ENCODE measurements around the gene SH3D19.

Gene SH3D19

DNA sequence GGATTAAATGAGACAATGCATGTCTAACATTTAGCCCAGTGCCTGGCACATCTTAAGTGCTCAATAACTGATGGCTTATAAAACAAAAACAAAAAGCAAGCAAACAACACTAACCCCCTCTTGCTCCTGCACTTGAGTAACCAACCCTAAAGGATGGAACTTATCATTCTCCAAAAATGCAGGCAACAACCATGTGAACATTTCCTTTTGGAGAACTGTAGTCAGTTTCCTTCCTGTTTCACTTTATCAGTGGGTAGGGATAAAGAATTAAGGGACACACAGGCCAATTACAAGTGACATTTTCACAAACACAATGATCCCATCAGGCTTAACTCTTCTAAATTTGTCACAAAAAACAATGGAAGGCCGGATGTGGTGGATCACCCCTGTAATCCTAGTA lies 195.6 kb downstream of the SH3D19 start:
- TF ChIP-seq, protein P1, sequence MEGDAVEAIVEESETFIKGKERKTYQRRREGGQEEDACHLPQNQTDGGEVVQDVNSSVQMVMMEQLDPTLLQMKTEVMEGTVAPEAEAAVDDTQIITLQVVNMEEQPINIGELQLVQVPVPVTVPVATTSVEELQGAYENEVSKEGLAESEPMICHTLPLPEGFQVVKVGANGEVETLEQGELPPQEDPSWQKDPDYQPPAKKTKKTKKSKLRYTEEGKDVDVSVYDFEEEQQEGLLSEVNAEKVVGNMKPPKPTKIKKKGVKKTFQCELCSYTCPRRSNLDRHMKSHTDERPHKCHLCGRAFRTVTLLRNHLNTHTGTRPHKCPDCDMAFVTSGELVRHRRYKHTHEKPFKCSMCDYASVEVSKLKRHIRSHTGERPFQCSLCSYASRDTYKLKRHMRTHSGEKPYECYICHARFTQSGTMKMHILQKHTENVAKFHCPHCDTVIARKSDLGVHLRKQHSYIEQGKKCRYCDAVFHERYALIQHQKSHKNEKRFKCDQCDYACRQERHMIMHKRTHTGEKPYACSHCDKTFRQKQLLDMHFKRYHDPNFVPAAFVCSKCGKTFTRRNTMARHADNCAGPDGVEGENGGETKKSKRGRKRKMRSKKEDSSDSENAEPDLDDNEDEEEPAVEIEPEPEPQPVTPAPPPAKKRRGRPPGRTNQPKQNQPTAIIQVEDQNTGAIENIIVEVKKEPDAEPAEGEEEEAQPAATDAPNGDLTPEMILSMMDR (IDR thresholded peaks at IDR 0.05; ENCODE audit: unreplicated experiment in 3 of 3), result no peak
- no peaks in the 10 kb centered on the region for H3K4me1 Mint-ChIP-seq
- H3K4me3 Mint-ChIP-seq, result no peak overlapping the region
- no peak overlapping the region for H3K27ac Mint-ChIP-seq
- H3K9me3 Mint-ChIP-seq, result no peaks in the 10 kb centered on the region
- no peaks in the 10 kb centered on the region for H3K27me3 Mint-ChIP-seq (ENCODE audit: low read depth)
- H3K36me3 Mint-ChIP-seq (ENCODE audit: low read depth), result peaks cover 28% of the 10 kb centered on the region

- TF ChIP-seq, protein P1 (IDR thresholded peaks at IDR 0.05; ENCODE audit: unreplicated experiment in 3 of 3), result peak; percentile 72 to 85 (median 76)
- Mint-ChIP-seq H3K36me3 (ENCODE audit: low read depth) (peaks cover 22% of the 10 kb centered on the region), H3K4me1 (peaks cover 5% of the 10 kb centered on the region)
Measured at GRCh38 chr4:151117371-151117962, 207.9 kb downstream of the SH3D19 start.

GRCh38 chr4:151114986-151115385 lies 210.4 kb downstream of the SH3D19 start:
- H3K4me3 Mint-ChIP-seq, result no peak overlapping the region
- peaks cover 17% of the 10 kb centered on the region for H3K36me3 Mint-ChIP-seq (ENCODE audit: low read depth)
- no peak overlapping the region for H3K27ac Mint-ChIP-seq
- TF ChIP-seq, protein P1 (IDR thresholded peaks at IDR 0.05; ENCODE audit: unreplicated experiment in 3 of 3), result no peak
- peaks cover 5% of the 10 kb centered on the region for H3K4me1 Mint-ChIP-seq
- no peaks in the 10 kb centered on the region for H3K27me3 Mint-ChIP-seq (ENCODE audit: low read depth)
- no peaks in the 10 kb centered on the region for H3K9me3 Mint-ChIP-seq

More at GRCh38 chr4:151117371-151117962, 207.9 kb downstream of the SH3D19 start:
- H3K27me3 Mint-ChIP-seq (ENCODE audit: low read depth), result no peaks in the 10 kb centered on the region
- H3K27ac Mint-ChIP-seq, result peak overlapping the region; percentile 10 to 43 (median 24)
- H3K4me3 Mint-ChIP-seq, result no peak overlapping the region
- no peaks in the 10 kb centered on the region for H3K9me3 Mint-ChIP-seq

DNA sequence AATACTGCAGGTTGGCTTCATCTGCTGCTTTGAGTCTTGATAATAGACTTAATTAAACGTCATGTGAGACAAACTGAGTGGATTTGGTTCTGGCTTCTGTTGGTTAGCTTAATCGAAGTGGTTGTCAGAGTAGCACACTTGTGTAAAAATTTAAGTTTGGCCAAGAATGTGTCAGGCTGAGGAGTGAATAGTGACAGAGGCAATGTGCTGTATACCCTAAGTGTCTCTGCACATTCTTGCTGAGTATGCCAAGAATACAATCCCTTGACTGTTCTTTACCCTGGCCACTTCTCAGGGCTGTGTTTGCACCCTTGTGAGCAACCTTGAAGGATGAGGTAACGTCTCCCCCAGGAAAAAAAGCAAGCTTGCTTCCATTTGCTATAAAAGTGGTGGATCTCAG lies 211.1 kb downstream of the SH3D19 start:
- peaks cover 5% of the 10 kb centered on the region for H3K4me1 Mint-ChIP-seq
- no peaks in the 10 kb centered on the region for H3K9me3 Mint-ChIP-seq
- no peak overlapping the region for H3K27ac Mint-ChIP-seq

GRCh38 chr4:151110236-151110635 lies 215.2 kb downstream of the SH3D19 start:
- H3K36me3 Mint-ChIP-seq (ENCODE audit: low read depth), result peaks cover 41% of the 10 kb centered on the region
- H3K9me3 Mint-ChIP-seq, result no peaks in the 10 kb centered on the region
- no peaks in the 10 kb centered on the region for H3K4me1 Mint-ChIP-seq
- no peak overlapping the region for H3K27ac Mint-ChIP-seq
- H3K27me3 Mint-ChIP-seq (ENCODE audit: low read depth), result no peaks in the 10 kb centered on the region
- H3K4me3 Mint-ChIP-seq, result no peak overlapping the region
- TF ChIP-seq, protein P1 (IDR thresholded peaks at IDR 0.05; ENCODE audit: unreplicated experiment in 3 of 3), result no peak

More for the DNA sequence above, 211.1 kb downstream of the SH3D19 start:
- peaks cover 17% of the 10 kb centered on the region for H3K36me3 Mint-ChIP-seq (ENCODE audit: low read depth)
- TF ChIP-seq, protein P1 (IDR thresholded peaks at IDR 0.05; ENCODE audit: unreplicated experiment in 3 of 3), result no peak
- no peaks in the 10 kb centered on the region for H3K27me3 Mint-ChIP-seq (ENCODE audit: low read depth)
- no peak overlapping the region for H3K4me3 Mint-ChIP-seq

DNA sequence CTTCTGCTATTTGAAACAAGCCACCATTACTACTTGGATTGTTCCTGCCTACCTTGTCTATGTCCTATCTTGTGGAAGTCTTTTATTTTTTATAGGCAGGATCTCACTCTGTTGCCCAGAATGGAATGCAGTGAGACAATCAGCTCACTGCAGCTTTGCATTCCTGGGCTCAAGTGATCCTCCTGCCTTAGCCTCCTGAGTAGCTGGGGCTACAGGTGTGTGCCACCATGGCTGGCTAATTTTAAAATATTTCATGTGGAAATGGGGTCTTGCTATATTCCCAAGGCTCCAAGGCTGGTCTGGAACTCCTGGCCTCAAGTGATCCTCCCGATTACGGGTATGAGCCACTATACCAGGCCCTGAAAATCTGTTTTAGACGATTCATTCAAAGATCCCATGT lies 218.3 kb downstream of the SH3D19 start:
- Mint-ChIP-seq H3K4me3 (no peak overlapping the region), H3K4me1 (peaks cover 6% of the 10 kb centered on the region), H3K27me3 (ENCODE audit: low read depth) (no peaks in the 10 kb centered on the region), H3K27ac (no peak overlapping the region), H3K36me3 (ENCODE audit: low read depth) (peaks cover 53% of the 10 kb centered on the region), H3K9me3 (no peaks in the 10 kb centered on the region)
- TF ChIP-seq, protein P1 (IDR thresholded peaks at IDR 0.05; ENCODE audit: unreplicated experiment in 3 of 3), result no peak

Data from nephron (organoid).